Lung (tissue), 12 donors: Measurements from ENCODE around the gene FBXO36. TPM values are rescaled to one million over a fixed set of nuclear protein-coding genes. Genes with fewer than 3 reads are reported as not detected.

Experiments
- ATAC-seq: fragments of 200-7000 bp; cut with Tn5 transposase; one replicate; pipeline ENCODE4 v1.9.1; 2020; ENCODE audit warnings: moderate number of reproducible peaks; ENCODE audit not compliant: insufficient read depth, low FRiP score
- DNase-seq, 3 donors: peaks; one replicate each; pipeline ENCODE4 v3.0.0-alpha.2; 2013 to 2017
- H3K27ac ChIP-seq, 2 donors: one replicate each; pipeline ENCODE4 v1.5.1; 2013; ENCODE audit warnings: mild to moderate bottlenecking in 2 of 2, moderate library complexity in 2 of 2, control low read depth in 1 of 2, inconsistent platforms in 1 of 2, low read depth in 1 of 2, low read length in 1 of 2
- H3K27me3 ChIP-seq, 3 donors: one replicate each; pipeline ENCODE4 v1.5.1; 2013; ENCODE audit warnings: low read length in 2 of 3; ENCODE audit not compliant: control insufficient read depth in 3 of 3, insufficient read depth in 3 of 3
- H3K36me3 ChIP-seq, 4 donors: one replicate each; pipeline ENCODE4 v1.5.1; 2013; ENCODE audit warnings: low read length in 4 of 4, mild to moderate bottlenecking in 1 of 4, moderate library complexity in 1 of 4; ENCODE audit not compliant: control insufficient read depth in 4 of 4, insufficient read depth in 4 of 4
- H3K4me1 ChIP-seq, 5 donors: one replicate each; pipeline ENCODE4 v1.5.1; 2013; ENCODE audit warnings: low read length in 5 of 5, mild to moderate bottlenecking in 2 of 5, moderate library complexity in 1 of 5; ENCODE audit not compliant: control insufficient read depth in 5 of 5, insufficient read depth in 5 of 5
- H3K4me3 ChIP-seq: one replicate; pipeline ENCODE4 v1.5.1; 2013; ENCODE audit warnings: mild to moderate bottlenecking, control low read depth, moderate library complexity
- H3K9ac ChIP-seq, 2 donors: one replicate each; pipeline ENCODE4 v1.5.1; 2013; ENCODE audit warnings: low read length in 2 of 2, control low read depth in 1 of 2; ENCODE audit not compliant: insufficient read depth in 1 of 2
- H3K9me3 ChIP-seq, 4 donors: one replicate each; pipeline ENCODE4 v1.5.1; 2013; ENCODE audit warnings: low read length in 3 of 4, mild to moderate bottlenecking in 1 of 4, moderate library complexity in 1 of 4; ENCODE audit not compliant: control insufficient read depth in 4 of 4, insufficient read depth in 3 of 4
- CTCF ChIP-seq: IDR thresholded peaks from 2 replicates; pipeline ENCODE4 v1.5.1; 2012; ENCODE audit warnings: mild to moderate bottlenecking; ENCODE audit errors: control extremely low read depth, extremely low read depth
- WGBS, 2 donors: extraction: QIAGEN DNeasy Blood & Tissue Kit; methylation state at CpG; one replicate each; pipeline ENCODE4 v1.1.7; 2013; 5-methylcytosine and 5-hydroxymethylcytosine counted together
- polyA plus RNA-seq, 2 donors: library from polyadenylated mRNA; stranded (reverse); fragments of 200-250 nt; gene quantifications; one replicate each; pipeline ENCODE4 v1.2.1, GENCODE V29; 2013
- total RNA-seq, 2 donors: library from RNA; depleted of rRNA in 1 of 2; stranded (reverse); fragments of >200 nt in 1 of 2; gene quantifications; one replicate each; pipeline ENCODE4 v1.2.1, GENCODE V29; 2014 to 2021
- donor health status: control.
- donor health status: control.
- donor health status: Bipolar disorder and iron deficiency.
- donor health status: healthy.
- donor health status: DM: yes; HTN: yes; CAD: no.

FBXO36 gene
- total and polyA plus RNA-seq, 4 donors: 2.2 to 9.3 (median 4.4) TPM

- TF ChIP-seq CTCF: no peak
- Histone ChIP-seq H3K36me3 (peaks cover 0 to 1% (median 0%) of the 10 kb centered on the region in 4 donors), H3K4me3 (no peak overlapping the region), H3K27me3 (no peaks in the 10 kb centered on the region), H3K9ac (no peak overlapping the region), H3K27ac (no peak overlapping the region), H3K9me3 (no peaks in the 10 kb centered on the region), H3K4me1 (no peaks in the 10 kb centered on the region)
- WGBS, 2 donors: 87 to 95% methylated on average over 6 of the region's 6 CpGs
- DNase-seq (no peak), ATAC-seq (no peak)
These were observed 78.0 kb downstream of the FBXO36 start for GRCh38 chr2:230000118-230000841.

- TF ChIP-seq CTCF: peak; percentile 79
- ATAC-seq (no peak), DNase-seq (peak; percentile 67 to 77 (median 69))
- Histone ChIP-seq H3K9ac (no peak overlapping the region), H3K27me3 (no peaks in the 10 kb centered on the region), H3K4me3 (no peak overlapping the region), H3K27ac (no peak overlapping the region), H3K36me3 (no peaks in the 10 kb centered on the region), H3K4me1 (no peaks in the 10 kb centered on the region), H3K9me3 (no peaks in the 10 kb centered on the region)
- WGBS, 2 donors: 52 to 56% methylated on average over 12 of the region's 12 CpGs
These were observed 85.8 kb downstream of the FBXO36 start for GRCh38 chr2:230007931-230008707.

GRCh38 chr2:230008708-230009066 lies 86.4 kb downstream of the FBXO36 start:
- TF ChIP-seq CTCF: no peak
- Histone ChIP-seq H3K4me3 (no peak overlapping the region), H3K9me3 (no peaks in the 10 kb centered on the region), H3K27me3 (no peaks in the 10 kb centered on the region), H3K36me3 (no peaks in the 10 kb centered on the region), H3K27ac (no peak overlapping the region), H3K9ac (no peak overlapping the region), H3K4me1 (no peaks in the 10 kb centered on the region)
- ATAC-seq (no peak), DNase-seq (no peak)
- 79 to 85% methylated on average over 1 of the region's 1 CpG for WGBS, 2 donors
